Astrocyte (in vitro differentiated cells and primary cell): ENCODE results near the gene ZDHHC11B.

Experiments
- EZH2 ChIP-seq: IDR thresholded peaks from 2 replicates; pipeline ENCODE4 v1.6.1; 2012; ENCODE audit warnings: mild to moderate bottlenecking, low read length, inconsistent platforms; ENCODE audit not compliant: insufficient read depth
- TF ChIP-seq, protein P1 (sequence below): IDR thresholded peaks from 2 replicates; pipeline ENCODE4 v1.5.1; 2011; ENCODE audit warnings: low read depth, mild to moderate bottlenecking, inconsistent platforms, low read length, moderate library complexity; ENCODE audit not compliant: insufficient read depth

DNA sequence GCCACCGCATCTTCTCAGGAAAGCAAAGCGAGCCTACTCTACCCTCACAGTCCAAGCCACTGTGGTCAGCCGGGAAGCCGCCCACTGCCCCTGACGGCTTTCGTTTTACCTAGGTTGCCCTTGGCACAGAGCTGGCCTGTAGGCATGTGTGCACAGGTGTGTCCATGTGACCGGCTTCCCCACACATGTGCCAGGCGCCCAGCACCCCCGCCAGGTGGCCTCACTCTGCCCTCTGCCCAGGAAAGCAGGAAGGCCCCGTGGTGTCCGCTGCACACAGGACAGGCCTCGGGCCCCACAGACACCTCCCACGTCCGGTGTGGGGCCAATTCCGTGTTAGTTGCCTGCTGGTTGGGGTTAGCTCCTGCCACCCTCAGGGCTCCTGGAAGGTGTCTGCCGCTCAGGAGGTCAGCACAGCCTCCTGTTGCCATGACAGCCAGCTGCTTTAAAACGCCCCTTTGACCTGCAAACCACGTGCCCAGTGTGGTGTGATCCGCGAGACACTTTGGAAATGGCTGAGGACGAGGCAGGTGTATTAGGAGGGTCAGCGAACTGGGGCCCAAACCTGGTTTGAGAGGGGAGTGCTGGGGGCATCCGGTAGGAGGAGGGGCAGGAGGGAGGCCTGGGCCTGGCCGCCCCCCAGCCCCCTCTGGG, 120.1 kb downstream of the ZDHHC11B start:
- TF ChIP-seq, protein P1, sequence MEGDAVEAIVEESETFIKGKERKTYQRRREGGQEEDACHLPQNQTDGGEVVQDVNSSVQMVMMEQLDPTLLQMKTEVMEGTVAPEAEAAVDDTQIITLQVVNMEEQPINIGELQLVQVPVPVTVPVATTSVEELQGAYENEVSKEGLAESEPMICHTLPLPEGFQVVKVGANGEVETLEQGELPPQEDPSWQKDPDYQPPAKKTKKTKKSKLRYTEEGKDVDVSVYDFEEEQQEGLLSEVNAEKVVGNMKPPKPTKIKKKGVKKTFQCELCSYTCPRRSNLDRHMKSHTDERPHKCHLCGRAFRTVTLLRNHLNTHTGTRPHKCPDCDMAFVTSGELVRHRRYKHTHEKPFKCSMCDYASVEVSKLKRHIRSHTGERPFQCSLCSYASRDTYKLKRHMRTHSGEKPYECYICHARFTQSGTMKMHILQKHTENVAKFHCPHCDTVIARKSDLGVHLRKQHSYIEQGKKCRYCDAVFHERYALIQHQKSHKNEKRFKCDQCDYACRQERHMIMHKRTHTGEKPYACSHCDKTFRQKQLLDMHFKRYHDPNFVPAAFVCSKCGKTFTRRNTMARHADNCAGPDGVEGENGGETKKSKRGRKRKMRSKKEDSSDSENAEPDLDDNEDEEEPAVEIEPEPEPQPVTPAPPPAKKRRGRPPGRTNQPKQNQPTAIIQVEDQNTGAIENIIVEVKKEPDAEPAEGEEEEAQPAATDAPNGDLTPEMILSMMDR, result no peak
- no peak for TF ChIP-seq EZH2
